Loucy (cell line): Measurements from ENCODE around the gene RSPO4.
A peak's percentile ranks its signal among the peaks of the same experiment; 100 is the strongest.

ENCODE experiments used
- H2AFZ ChIP-seq: fragments of 200-600 bp; sonication (generic); 2 replicates; pipeline ENCODE4 v1.6.0; 2016; ENCODE audit warnings: antibody characterized with exemption, mild to moderate bottlenecking, low read length, moderate library complexity
- H3F3A ChIP-seq: fragments of 200-600 bp; 2 replicates; pipeline ENCODE4 v1.6.0; 2016; ENCODE audit warnings: antibody characterized with exemption, low read depth, mild to moderate bottlenecking
- H3K27me3 ChIP-seq: fragments of 200-600 bp; sonication (generic); 2 replicates; pipeline ENCODE4 v1.6.1; 2014; ENCODE audit warnings: low read length, mild to moderate bottlenecking; ENCODE audit not compliant: insufficient read depth, poor library complexity, severe bottlenecking
- H3K36me3 ChIP-seq: fragments of 200-600 bp; sonication (generic); 2 replicates; pipeline ENCODE4 v1.6.1; 2016; ENCODE audit warnings: low read length; ENCODE audit not compliant: insufficient read depth
- H3K4me1 ChIP-seq: fragments of 200-600 bp; sonication (generic); 2 replicates; pipeline ENCODE4 v1.5.1; 2014; ENCODE audit warnings: low read length, mild to moderate bottlenecking; ENCODE audit not compliant: insufficient read depth, poor library complexity, severe bottlenecking
- H3K4me2 ChIP-seq: fragments of 200-600 bp; sonication (generic); 2 replicates; pipeline ENCODE4 v1.6.0; 2014; ENCODE audit warnings: antibody characterized with exemption, low read length, low read depth, mild to moderate bottlenecking; ENCODE audit not compliant: poor library complexity, severe bottlenecking
- H3K4me3 ChIP-seq: fragments of 200-600 bp; sonication (generic); 2 replicates; pipeline ENCODE4 v1.5.1; 2014; ENCODE audit warnings: low read length, mild to moderate bottlenecking, mixed read lengths; ENCODE audit not compliant: poor library complexity, severe bottlenecking
- H3K79me2 ChIP-seq: fragments of 200-600 bp; sonication (generic); 2 replicates; pipeline ENCODE4 v1.6.1; 2014; ENCODE audit warnings: low read length; ENCODE audit not compliant: insufficient read depth
- H3K9ac ChIP-seq: fragments of 200-600 bp; sonication (generic); 2 replicates; pipeline ENCODE4 v1.6.0; 2014; ENCODE audit warnings: mild to moderate bottlenecking, low read depth, low read length, moderate library complexity; ENCODE audit not compliant: poor library complexity, severe bottlenecking
- H3K9me2 ChIP-seq: fragments of 200-600 bp; sonication (generic); replicated peaks from 2 replicates; pipeline ENCODE4 v1.6.1; 2016; ENCODE audit warnings: low read depth, low read length, mixed read lengths
- H3K9me3 ChIP-seq: fragments of 200-600 bp; sonication (generic); 2 replicates; pipeline ENCODE4 v1.6.1; 2014; ENCODE audit warnings: mild to moderate bottlenecking, antibody characterized with exemption, low read length, low read depth; ENCODE audit not compliant: insufficient read depth
- H4K20me1 ChIP-seq: fragments of 200-600 bp; sonication (generic); 2 replicates; pipeline ENCODE4 v1.6.0; 2014; ENCODE audit warnings: antibody characterized with exemption, low read length, mild to moderate bottlenecking; ENCODE audit not compliant: insufficient read depth, poor library complexity, severe bottlenecking
- EZH2phosphoT487 ChIP-seq: fragments of 200-600 bp; IDR thresholded peaks from 2 replicates; pipeline ENCODE4 v1.6.1; 2018; ENCODE audit warnings: antibody characterized with exemption, mild to moderate bottlenecking, moderate library complexity, borderline replicate concordance
- TF ChIP-seq, protein P1 (sequence below): fragments of 200-600 bp; sonication (generic); conservative IDR thresholded peaks from 2 replicates; pipeline ENCODE4 v1.5.1; 2014; ENCODE audit warnings: mild to moderate bottlenecking, antibody characterized with exemption, low read length

The RSPO4 gene

GRCh38 chr20:1005452-1006027 is 3.4 kb upstream of the RSPO4 start:
- no peaks in the 10 kb centered on the region for H3K79me2 ChIP-seq
- H3K9me3 ChIP-seq: no peaks in the 10 kb centered on the region
- H3K9me2 ChIP-seq: no peaks in the 10 kb centered on the region
- no peak overlapping the region for H3K9ac ChIP-seq
- TF ChIP-seq EZH2phosphoT487: no peak
- TF ChIP-seq, protein P1, sequence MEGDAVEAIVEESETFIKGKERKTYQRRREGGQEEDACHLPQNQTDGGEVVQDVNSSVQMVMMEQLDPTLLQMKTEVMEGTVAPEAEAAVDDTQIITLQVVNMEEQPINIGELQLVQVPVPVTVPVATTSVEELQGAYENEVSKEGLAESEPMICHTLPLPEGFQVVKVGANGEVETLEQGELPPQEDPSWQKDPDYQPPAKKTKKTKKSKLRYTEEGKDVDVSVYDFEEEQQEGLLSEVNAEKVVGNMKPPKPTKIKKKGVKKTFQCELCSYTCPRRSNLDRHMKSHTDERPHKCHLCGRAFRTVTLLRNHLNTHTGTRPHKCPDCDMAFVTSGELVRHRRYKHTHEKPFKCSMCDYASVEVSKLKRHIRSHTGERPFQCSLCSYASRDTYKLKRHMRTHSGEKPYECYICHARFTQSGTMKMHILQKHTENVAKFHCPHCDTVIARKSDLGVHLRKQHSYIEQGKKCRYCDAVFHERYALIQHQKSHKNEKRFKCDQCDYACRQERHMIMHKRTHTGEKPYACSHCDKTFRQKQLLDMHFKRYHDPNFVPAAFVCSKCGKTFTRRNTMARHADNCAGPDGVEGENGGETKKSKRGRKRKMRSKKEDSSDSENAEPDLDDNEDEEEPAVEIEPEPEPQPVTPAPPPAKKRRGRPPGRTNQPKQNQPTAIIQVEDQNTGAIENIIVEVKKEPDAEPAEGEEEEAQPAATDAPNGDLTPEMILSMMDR: no peak
- H2AFZ ChIP-seq: peak overlapping the region; percentile 84
- no peaks in the 10 kb centered on the region for H4K20me1 ChIP-seq
- H3K27me3 ChIP-seq: no peaks in the 10 kb centered on the region
- no peaks in the 10 kb centered on the region for H3F3A ChIP-seq
- H3K4me3 ChIP-seq: no peak overlapping the region
- H3K4me1 ChIP-seq: no peaks in the 10 kb centered on the region
- peak overlapping the region; percentile 54 for H3K4me2 ChIP-seq
- no peaks in the 10 kb centered on the region for H3K36me3 ChIP-seq

DNA sequence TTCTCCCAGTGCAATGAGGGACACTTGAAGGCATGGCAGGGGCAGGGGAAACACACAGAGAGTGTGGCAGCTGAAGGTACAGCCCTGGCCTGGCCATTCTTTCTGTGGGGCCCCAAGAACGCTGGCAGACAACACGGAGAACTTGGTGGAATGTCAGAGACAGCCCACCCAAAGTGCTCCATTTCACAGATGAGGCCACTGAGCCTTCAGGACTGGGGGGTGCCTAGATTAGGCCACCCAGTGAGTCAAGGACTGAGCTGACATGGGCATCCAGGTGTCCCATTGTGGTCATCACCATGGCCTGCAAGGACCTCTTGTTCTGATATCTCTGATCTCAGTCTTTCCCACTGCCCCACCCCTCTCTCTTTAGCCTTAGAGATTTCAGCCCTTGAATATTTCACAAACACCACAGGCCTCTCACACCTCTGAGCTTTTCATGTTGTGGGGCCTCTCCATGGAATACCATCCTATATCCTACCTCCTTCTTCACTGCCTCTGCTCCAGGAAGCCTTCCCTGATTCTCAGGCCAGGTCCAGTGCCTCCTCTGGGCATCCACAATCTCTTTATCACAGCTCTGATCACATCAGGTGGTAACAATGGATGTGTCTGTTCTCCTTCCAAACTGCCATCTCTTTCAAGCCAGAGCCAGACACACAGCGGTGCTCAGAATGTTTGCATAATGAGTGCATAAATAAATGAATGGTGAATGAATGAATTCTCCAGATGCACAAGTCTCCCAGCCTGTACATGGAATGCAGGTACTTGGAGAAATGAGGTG is 2.0 kb upstream of the RSPO4 start:
- Histone ChIP-seq H3K9me3 (no peaks in the 10 kb centered on the region), H4K20me1 (no peaks in the 10 kb centered on the region), H3K4me2 (no peak overlapping the region), H3K4me3 (no peak overlapping the region), H3K36me3 (no peaks in the 10 kb centered on the region), H3K79me2 (no peaks in the 10 kb centered on the region), H3K9ac (no peak overlapping the region), H3K9me2 (no peaks in the 10 kb centered on the region), H2AFZ (no peak overlapping the region), H3F3A (no peaks in the 10 kb centered on the region), H3K4me1 (no peaks in the 10 kb centered on the region), H3K27me3 (no peaks in the 10 kb centered on the region)
- TF ChIP-seq, protein P1: no peak
- TF ChIP-seq EZH2phosphoT487: no peak

- no peak overlapping the region for H3K4me2 ChIP-seq
- H3K4me1 ChIP-seq: no peaks in the 10 kb centered on the region
- H3K9ac ChIP-seq: no peak overlapping the region
- no peaks in the 10 kb centered on the region for H3K79me2 ChIP-seq
- no peak overlapping the region for H2AFZ ChIP-seq
- no peaks in the 10 kb centered on the region for H3F3A ChIP-seq
- H3K9me3 ChIP-seq: no peaks in the 10 kb centered on the region
- H3K4me3 ChIP-seq: no peak overlapping the region
- H3K36me3 ChIP-seq: no peaks in the 10 kb centered on the region
- TF ChIP-seq, protein P1: no peak
- TF ChIP-seq EZH2phosphoT487: no peak
- H3K27me3 ChIP-seq: no peaks in the 10 kb centered on the region
- H3K9me2 ChIP-seq: no peaks in the 10 kb centered on the region
- no peaks in the 10 kb centered on the region for H4K20me1 ChIP-seq
Measured at GRCh38 chr20:1002682-1003561, 811 bp upstream of the RSPO4 start.
